Measurements from ENCODE around the gene REC114.
"Not testable (repeated sequence)": the region's sequence is repeated elsewhere in the genome, so short reads cannot be mapped to it uniquely, and the experiment has no call there.

Gene REC114

GRCh38 chr15:73442968-73443367 is at the start of gene REC114:
REC114 (plus strand) TSS chr15:73443164; CDS start chr15:73443186, 22 bp downstream.
- no peak for TF ChIP-seq CTCF (IDR thresholded peaks at IDR 0.05; ENCODE audit: low read depth, low read length)
- H3K4me3 ChIP-seq (ENCODE audit: low read depth, low read length): no peak within 1 kb of the TSS

- H3K4me3 ChIP-seq (ENCODE audit: low read depth, low read length): no peak overlapping the region
- no peak for TF ChIP-seq CTCF (IDR thresholded peaks at IDR 0.05; ENCODE audit: low read depth, low read length)
Measured at GRCh38 chr15:73393336-73393735, 49.6 kb upstream of the REC114 start.

- H3K4me3 ChIP-seq (ENCODE audit: low read depth, low read length): no peak overlapping the region
- no peak for TF ChIP-seq CTCF (IDR thresholded peaks at IDR 0.05; ENCODE audit: low read depth, low read length)
Measured at GRCh38 chr15:73394782-73395181, 48.2 kb upstream of the REC114 start.

- TF ChIP-seq CTCF (IDR thresholded peaks at IDR 0.05; ENCODE audit: low read depth, low read length): no peak
- H3K4me3 ChIP-seq (ENCODE audit: low read depth, low read length): no peak overlapping the region
Measured at GRCh38 chr15:73395671-73396070, 47.3 kb upstream of the REC114 start.

GRCh38 chr15:73397461-73397860 is 45.5 kb upstream of the REC114 start:
- no peak overlapping the region for H3K4me3 ChIP-seq (ENCODE audit: low read depth, low read length)
- no peak for TF ChIP-seq CTCF (IDR thresholded peaks at IDR 0.05; ENCODE audit: low read depth, low read length)

- TF ChIP-seq CTCF (IDR thresholded peaks at IDR 0.05; ENCODE audit: low read depth, low read length): no peak
- H3K4me3 ChIP-seq (ENCODE audit: low read depth, low read length): no peak overlapping the region
Measured at GRCh38 chr15:73398861-73399260, 44.1 kb upstream of the REC114 start.

GRCh38 chr15:73400222-73400621 is 42.7 kb upstream of the REC114 start:
- not testable (repeated sequence) for H3K4me3 ChIP-seq (ENCODE audit: low read depth, low read length)

GRCh38 chr15:73403171-73403570 is 39.8 kb upstream of the REC114 start:
- H3K4me3 ChIP-seq (ENCODE audit: low read depth, low read length): no peak overlapping the region
- no peak for TF ChIP-seq CTCF (IDR thresholded peaks at IDR 0.05; ENCODE audit: low read depth, low read length)
